ENCODE measurements around the gene BNIP3.
"Not testable (repeated sequence)": the region's sequence is repeated elsewhere in the genome, so short reads cannot be mapped to it uniquely, and the experiment has no call there.

Gene BNIP3

DNA sequence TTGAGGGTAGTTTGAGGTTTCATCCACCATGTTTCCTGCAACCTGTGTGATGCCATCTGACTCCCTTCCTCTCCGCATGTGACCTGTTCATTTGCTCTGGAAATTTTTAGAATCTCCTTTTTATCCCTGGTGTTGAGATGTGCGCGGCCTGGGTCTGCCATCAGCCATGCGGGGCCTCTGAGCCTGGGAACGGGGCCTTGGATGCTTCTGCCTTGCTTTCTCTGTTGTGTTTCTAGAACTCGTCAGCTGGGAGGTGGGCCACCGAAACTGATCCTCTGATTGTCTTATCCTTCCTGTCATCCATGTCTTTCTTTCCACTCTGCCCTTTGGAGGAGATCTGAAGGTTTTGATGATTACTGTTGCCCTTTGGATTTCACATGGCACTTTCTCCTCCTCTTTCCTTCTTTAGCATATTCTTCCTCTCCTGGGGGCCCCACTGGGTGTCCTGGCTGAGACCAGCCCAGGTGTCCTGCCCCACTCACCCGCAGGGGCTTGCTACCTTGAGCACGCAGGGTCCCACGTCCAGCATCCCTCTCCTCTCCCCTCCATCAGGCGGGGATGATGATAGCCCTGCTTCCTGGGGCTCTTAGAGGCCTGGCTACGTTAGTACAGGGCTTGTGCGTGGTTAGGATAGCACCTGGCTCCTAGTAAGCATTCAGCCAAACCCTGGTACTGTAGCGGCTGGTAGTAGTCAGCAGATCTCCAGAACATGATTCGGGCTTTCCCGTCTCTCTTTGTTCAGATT lies 51.0 kb downstream of the BNIP3 start:
- no peak for DNase-seq (ENCODE audit: low read depth in 2 of 2, low spot score in 1 of 2)

DNA sequence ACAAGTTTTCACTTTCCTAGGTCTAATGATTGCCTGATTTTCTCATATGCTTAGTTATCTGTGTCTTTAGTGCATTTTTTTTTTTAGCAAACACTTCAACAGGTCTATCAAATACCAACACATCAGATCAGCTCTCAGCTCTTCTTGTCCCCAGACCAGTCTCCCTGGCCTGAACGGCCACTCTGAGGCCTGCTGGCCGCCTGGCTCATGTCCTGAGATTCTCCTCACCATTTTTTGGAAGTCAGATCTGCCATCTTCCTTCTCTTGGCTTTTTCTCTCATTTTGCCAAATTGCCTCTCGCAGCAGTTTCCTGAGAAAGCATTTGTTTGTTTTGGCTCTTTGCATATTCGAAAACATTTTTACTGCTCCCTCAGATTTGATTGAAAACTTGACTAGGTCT lies 51.6 kb downstream of the BNIP3 start:
- DNase-seq (ENCODE audit: low read depth in 2 of 2, low spot score in 1 of 2): no peak

DNA sequence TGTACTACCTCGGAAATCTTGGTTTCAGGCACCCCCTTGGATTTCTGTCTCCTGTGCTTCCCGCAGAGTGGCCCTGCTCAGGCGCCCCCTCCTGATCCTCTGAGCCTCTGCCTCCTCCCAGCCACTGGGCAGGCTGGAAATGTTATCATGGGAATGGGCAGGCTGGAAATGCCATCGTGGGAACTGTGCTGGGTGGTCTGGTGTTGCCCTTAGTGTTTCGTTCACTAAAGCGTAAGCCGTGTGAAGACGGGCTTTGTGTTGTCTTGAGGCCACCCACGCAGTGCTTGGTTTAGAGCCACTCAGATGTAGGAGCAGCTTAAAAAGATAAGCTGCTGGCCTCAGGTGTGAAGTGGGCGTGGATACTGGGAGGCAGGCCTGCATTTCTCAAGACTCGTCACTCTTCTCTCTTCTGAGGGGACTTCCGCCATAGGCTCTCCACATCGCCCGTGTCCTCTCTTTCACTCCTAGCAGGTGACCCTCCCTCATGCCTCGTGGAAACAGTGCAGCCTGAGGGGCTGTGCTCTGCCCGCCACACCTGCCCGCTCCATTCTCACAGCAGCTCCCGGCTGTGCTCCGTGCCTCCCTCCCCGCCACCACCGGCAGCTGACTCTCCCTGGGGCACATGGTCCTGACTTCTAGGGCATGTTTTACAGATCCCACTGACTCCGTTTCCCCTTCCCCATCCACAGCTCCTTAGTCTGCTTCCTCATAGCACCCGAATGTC lies 52.4 kb downstream of the BNIP3 start:
- no peak for DNase-seq (ENCODE audit: low read depth in 2 of 2, low spot score in 1 of 2)

- no peak for DNase-seq (ENCODE audit: low read depth in 2 of 2, low spot score in 1 of 2)
These were observed 53.3 kb downstream of the BNIP3 start for GRCh38 chr10:131928248-131929095.

DNA sequence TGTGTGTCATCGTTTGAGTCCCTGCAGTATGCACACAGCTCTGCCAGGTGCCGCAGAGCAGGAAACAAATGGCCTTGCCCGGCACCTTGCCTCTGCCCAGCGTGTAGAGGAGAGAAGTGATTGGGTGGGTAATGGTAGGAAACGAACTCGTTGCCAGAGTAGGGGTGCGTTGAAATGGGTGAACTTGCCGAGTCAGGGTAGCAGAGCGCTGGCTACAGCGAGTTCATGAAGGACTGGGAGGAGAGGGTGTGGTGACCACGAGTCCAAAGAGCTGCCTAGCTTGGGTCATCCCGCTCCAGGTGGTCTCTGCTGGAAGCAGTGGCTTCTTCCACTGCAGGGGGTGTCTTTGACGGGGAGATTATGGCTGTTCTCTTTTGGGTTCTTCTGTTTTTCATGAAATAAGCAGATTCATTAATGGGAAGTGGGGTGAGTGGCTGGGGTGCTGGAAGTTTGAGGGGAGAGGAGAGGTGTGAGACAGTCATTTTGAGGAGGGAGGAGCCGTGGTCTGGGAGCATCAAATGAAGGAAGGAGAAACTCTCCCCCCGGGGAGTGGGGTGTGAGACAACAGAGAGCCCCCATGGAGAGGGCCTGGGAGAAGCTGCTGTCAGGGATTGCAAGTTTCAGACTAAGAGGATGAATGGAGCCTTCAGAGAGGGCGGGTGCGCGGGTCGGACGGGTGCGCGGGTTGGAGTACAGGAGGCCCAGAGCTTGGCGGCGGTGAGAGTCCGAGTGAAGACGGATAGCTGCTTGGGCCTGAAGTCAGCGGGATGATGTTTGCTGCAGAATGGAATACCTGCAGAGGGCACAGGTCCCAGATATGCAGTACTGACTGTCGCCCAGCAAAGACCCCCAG lies 54.8 kb downstream of the BNIP3 start:
- no peak for DNase-seq (ENCODE audit: low read depth in 2 of 2, low spot score in 1 of 2)

DNA sequence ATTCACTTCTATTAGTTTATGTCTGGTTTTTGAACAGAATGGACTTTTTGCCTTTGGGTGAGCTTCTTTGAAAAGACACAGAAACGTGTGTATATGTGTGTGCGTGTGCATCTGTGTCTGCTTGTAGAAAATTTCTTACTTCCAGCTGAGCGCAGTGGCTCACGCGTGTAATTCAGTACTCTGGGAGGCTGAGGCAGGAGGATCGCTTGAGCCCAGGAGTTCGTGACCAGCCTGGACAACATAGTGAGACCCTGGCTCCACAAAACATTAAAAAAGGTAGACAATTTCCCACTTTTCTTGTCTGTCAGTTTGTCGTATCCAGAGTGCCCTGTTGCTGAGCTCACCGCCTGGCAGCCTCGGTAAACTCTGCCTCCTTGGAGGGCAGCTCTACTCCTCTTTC lies 55.5 kb downstream of the BNIP3 start:
- no peak for DNase-seq (ENCODE audit: low read depth in 2 of 2, low spot score in 1 of 2)

DNA sequence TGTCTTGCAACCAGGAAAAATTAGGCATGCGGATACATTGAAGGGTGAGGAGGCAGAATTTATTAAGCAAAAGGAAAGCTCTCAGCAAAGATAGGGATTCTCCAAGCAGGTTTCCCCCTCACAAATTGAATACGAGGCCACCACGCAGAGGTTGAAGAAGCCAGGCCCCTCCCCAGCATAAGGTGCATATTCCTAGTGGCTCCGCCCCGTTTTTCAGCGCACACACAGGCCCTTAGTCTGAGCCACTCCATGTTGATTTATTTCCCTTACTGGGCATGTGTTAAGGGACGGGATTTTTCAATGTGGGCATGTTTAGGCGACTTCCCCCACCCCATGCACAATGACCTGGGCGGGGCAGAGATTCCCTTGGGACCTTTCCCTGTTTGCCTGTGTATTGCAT lies 56.0 kb downstream of the BNIP3 start:
- no peak for DNase-seq (ENCODE audit: low read depth in 2 of 2, low spot score in 1 of 2)

DNA sequence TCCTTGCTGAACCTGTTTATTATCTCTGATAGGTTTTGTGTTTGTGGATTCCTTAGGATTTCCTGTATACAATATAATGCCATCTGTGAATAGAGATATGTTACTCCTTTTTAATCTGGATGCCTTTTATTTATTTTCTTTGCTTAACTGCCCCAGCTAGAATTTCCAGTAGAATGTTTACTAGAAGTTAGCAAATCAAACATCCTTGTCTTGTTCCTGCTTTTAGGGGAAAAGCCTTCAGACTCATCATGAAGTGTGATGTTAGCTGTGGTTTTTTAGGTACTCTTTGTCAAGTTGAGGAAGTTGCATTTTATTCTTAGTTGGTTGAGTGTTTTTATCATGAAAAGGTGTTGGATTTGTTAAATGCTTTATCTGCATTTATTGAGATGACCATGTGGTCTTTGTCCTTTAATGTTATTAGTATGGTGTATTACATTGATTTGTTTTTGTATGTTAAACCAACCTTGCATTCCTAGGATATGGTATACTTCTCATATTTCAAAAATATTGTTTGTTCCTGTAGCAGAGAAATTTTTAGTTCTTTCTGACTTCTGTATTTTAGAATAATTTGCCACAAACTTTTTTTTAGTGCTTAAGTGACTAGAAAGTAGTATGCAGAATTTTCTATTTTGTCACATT lies 56.6 kb downstream of the BNIP3 start:
- DNase-seq (ENCODE audit: low read depth in 2 of 2, low spot score in 1 of 2): no peak

DNA sequence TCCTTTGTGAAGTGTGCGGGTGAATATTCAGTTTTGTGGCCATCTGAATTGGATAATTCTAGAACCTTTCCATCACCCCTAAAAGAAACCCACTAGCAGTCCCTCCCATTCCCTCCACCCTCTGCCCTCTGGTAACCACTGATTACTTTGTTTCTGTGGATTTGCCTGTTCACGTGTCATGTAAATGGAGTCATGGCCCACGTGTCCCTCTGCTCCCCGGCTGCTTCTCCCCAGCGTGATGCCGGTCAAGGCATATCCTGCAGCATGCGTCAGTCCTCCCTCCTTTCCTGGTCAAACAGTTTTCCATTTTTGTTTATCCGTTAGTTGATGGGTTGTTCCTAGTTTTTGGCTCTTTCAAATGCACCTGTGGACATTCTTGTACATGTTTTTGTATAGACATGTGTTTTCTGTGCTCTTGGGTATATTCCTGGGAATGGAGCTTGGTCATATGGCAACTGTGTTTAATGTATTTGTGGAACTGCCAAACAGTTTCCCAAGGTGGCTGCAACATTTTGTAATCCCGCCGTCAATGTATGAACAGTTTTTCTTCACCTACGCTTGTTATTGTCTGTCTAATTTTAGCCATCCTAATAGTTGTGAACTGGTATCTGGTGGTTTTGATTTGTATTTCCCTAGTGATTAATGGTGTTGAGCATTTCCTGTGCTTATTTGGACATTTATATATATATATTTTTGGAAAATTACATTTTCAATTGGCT lies 58.5 kb downstream of the BNIP3 start:
- no peak for DNase-seq (ENCODE audit: low read depth in 2 of 2, low spot score in 1 of 2)

DNA sequence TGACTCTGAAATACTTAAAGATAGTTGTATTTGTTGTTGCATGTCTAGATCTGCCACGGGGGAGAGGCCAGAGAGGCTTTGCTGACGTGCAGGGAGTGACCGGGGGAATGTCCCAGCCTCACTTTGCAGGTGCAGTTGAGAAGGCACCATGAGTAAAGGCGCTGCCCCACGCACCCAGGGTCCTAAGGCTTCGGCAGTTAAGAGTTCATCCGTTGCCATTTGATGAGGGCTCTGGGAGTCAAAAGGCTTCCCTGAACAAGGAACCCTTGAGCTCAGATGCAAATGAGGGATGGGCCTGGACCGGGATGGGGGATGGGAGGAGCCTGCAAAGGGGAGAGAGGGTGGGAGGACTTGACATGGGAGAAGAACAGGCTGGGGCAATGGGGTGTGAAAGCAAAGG lies 60.5 kb downstream of the BNIP3 start:
- no peak for DNase-seq (ENCODE audit: low read depth in 2 of 2, low spot score in 1 of 2)

DNA sequence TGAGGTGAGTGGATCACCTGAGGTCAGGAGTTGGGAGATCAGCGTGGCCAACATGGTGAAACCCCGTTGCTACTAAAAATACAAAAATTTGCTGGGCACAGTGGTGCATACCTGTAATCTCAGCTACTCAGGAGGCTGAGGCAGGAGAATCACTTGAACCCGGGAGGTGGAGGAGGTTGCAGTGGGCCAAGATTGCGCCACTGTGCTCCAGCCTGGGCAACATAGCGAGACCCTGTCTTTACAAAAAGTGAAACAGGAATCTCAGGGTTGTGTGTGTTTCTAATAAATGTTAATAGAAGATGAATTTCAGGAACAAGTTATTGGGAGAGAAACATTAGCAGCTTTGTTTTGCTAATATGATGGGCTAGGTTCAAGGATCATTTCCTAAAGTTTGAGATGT lies 61.0 kb downstream of the BNIP3 start:
- no peak for DNase-seq (ENCODE audit: low read depth in 2 of 2, low spot score in 1 of 2)

DNA sequence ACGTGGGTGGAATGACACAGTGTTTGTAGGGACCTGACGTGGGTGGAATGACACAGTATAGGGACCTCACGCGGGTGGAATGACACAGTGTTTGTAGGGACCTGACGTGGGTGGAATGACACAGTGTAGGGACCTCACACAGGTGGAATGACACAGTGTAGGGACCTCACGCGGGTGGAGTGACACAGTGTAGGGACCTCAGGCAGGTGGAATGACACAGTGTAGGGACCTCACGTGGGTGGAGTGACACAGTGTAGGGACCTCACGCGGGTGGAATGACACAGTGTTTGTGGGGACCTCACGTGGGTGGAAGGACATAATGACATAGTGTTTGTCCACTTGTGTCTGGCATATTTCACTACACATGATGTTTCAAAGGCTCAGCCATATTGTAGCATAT lies 61.6 kb downstream of the BNIP3 start:
- no peak for DNase-seq (ENCODE audit: low read depth in 2 of 2, low spot score in 1 of 2)

GRCh38 chr10:131919461-131919860 lies 62.3 kb downstream of the BNIP3 start:
- DNase-seq (ENCODE audit: low read depth in 2 of 2, low spot score in 1 of 2): not testable (repeated sequence)
